ENCODE measurements around the gene PIGA. TPM values are rescaled to one million over a fixed set of nuclear protein-coding genes. Genes with fewer than 3 reads are reported as not detected.
"Not testable (repeated sequence)": the region's sequence is repeated elsewhere in the genome, so short reads cannot be mapped to it uniquely, and the experiment has no call there.

Gene PIGA
- total RNA-seq, 1 donor from 2014 or later: 13.4 TPM

GRCh38 chrX:15320297-15320696 is 15.0 kb downstream of the PIGA start:
- no peak for DNase-seq (ENCODE audit: low read depth)

- DNase-seq (ENCODE audit: low read depth): no peak
Observed at GRCh38 chrX:15319075-15319474, 16.2 kb downstream of the PIGA start.

DNA sequence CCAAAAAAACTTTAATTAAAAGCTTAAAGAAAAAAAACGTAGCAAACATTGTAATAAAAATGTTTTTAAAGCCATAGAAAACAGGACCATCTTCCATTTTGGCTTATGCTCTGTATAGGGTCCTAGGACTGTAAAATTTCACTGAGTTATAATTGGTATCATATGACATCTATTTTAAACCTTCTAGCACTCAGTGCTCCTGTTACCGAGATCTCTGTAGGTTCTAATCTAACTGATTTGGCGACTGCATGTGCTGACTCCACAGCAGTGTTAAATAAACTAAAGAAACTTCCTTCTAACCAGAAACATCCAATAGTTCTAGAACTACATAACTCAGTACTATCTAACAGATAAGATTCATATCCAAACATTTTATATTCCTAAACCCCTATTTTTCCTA is 19.8 kb downstream of the PIGA start, which contains the start of gene ASB11:
ASB11 (minus strand) TSS at position 132 of the 400 bp plus-strand sequence; CDS start at position 97, 35 bp downstream.
- no peak for DNase-seq (ENCODE audit: low read depth)

GRCh38 chrX:15314472-15314871 is 20.9 kb downstream of the PIGA start:
- no peak for DNase-seq (ENCODE audit: low read depth)

DNA sequence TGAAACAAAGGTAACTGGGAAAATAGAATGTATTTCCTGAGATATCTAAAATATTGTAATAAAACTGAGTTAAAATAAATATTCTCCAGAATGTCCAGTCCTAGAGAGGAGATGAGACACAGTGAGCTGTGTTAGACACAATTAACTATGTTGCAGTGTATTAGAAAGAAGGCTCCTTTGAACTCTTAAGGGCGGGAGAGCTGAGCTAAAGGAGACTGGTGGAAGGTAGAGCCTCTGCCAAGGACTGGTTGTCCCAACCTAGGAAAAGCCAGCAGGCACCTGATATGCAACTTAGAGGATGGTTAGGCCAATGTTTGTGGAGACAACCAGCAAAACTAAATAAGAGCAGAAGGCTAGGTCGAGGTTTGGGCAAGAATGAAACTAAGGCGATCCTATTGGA is 24.2 kb downstream of the PIGA start:
- DNase-seq (ENCODE audit: low read depth): no peak

DNA sequence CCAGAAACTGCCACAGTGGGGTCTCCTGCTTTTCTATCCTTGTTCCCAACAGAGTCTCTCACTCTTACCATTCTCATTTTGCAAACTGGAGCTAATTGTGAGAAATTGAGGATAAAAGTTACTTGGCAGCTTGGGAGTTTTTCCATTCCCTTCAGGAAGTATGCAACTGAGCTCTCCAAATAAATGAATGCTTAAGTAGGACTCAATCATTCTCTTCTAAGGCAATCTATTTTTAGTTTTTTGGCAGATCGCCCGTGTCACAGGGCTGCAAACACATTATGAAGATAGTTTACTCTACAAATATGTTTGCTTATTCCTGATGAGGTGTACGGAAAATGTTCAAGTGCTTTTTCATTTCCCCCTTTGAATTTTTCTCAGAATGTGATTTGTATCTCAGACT is 25.2 kb downstream of the PIGA start:
- peak; percentile 53 for DNase-seq (ENCODE audit: low read depth)

DNA sequence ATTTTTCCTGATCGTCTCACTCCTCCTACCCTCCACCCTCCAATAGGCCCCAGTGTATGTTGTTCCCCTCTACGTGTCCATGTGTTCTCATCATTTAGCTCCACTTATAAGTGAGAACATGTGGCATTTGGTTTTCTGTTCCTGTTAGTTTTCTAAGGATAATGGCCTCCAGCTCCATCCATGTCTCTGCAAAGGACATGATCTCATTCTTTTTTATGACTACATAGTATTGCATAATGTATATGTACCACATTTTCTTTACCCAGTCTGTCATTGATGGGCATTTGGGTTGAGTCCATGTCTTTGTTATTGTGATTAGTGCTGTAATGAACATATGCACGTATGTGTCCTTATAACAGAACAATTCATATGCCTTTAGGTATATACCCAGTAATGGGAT is 29.4 kb downstream of the PIGA start:
- DNase-seq (ENCODE audit: low read depth): not testable (repeated sequence)

DNA sequence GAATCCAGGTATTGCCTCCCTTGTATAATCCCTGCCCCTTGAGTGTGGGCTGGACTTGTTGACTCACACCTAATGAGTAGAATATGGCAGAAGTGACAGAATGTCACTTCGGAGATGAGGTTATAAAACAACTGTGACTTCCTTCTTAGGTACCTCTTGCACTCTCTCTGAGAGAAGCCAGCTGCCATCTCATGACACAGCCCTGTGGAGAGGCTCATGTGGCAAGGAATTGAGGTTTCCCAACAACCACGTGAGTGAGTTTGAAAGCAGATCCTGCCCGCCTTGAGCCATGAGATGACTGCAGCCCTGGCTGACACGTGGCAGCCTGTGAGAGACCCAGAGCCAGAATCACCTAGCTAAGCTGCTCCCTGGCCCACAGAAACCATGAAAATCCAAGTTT is 33.4 kb downstream of the PIGA start:
- peak; percentile 64 for DNase-seq (ENCODE audit: low read depth)

DNA sequence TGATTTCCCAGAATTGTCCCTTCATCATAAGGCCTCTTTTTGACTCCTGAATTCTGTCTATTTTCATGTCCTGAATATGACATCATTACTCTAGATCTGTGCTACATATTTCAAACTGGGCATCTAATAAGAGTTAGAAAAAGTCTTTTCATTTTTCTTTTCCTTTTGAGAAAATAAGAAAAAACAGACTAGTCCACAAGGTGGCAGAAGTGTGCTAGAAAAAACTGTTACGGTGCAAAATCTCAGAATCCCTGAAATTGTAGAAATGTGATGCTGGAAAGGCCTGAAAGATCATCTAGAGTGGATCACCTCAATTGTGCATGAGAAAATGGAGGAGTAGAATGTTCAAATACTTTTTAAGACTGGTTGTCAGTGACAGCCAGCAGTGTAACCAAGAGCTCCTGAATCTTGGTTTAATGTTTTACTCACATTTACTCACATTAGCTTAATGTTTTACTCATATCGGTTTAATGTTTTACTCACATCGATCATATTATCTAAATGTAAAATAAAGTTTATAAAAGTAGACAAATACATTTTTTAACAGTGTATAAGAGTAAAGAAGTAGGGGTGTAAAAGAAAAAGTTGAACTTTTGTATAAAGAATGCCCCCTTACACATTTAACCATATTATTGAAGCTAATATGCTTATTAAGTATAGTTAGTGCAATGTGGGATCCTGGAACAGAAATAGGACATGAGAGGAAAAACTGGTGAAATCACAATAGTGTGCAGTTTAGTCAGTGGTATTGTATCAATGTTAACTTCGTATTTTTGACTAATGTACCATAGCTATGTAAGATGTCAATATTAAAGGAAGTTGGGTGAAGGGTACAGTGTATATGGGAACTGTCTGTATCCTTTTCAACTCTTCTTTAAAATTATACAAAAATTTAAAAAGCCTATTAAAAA is 35.1 kb downstream of the PIGA start:
- DNase-seq (ENCODE audit: low read depth): peak; percentile 72

- DNase-seq (ENCODE audit: low read depth): no peak
Observed at GRCh38 chrX:15298780-15299179, 36.5 kb downstream of the PIGA start.

DNA sequence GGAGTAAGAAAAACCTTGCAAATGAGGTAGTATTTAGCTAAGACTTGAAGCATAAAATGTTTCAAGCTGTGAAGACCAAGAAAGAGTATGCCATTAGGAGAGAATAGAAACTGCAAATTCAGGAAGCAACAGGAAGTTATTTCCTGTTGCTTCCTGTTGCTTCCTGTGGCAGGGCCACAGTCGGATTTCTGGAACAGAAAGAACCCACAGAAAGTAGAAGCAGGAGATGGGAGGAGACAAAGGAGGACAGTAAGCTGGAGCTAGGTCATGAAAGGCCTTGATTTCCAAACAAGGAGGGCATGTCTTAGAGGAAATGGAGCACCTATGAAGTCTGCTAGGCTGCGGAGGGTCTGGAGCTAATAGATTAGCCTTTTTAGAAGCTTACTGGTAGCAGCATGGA is 37.1 kb downstream of the PIGA start:
- no peak for DNase-seq (ENCODE audit: low read depth)

DNA sequence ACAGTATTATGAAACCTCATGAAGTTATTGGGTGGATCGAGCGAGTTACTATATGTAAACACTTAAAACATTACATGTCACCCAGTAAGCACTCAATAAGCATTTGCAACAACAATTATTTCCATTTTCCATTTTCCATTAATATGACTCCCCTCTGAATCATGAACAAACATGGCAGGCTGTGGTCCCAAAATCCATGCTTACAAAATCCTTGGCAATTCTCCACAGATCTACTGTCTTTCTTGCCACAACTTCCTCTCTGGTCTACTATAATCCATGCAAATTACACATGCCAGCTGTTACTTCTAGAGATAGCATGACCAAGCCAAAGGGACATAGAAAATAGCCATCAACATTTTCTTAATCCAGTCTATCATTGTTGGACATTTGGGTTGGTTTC is 41.9 kb downstream of the PIGA start:
- no peak for DNase-seq (ENCODE audit: low read depth)

- DNase-seq (ENCODE audit: low read depth): no peak
Observed at GRCh38 chrX:15292861-15293260, 42.5 kb downstream of the PIGA start.

- peak; percentile 55 for DNase-seq (ENCODE audit: low read depth)
Observed at GRCh38 chrX:15277604-15278003, 57.7 kb downstream of the PIGA start.

DNA sequence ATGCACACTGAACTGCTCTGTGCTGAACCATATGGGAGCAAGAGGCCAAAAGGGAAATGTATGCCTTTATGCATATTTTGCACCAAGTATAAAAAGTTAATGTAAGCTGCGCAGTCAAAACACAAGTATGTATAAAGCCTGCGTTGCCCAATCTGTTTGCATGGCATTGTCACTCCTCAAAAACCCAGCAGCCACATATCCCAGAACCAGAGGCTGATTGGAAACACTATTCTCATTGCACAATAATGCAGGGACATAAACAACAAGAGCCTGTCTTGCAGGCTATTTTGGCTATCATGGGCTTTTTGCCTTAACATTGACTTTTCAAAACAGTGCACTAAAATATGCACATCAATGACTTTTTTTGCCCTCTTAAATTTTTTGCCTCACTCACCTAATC is 60.4 kb downstream of the PIGA start:
- DNase-seq (ENCODE audit: low read depth): no peak

GRCh38 chrX:15273275-15273674 is 62.0 kb downstream of the PIGA start:
- DNase-seq (ENCODE audit: low read depth): not testable (repeated sequence)

DNA sequence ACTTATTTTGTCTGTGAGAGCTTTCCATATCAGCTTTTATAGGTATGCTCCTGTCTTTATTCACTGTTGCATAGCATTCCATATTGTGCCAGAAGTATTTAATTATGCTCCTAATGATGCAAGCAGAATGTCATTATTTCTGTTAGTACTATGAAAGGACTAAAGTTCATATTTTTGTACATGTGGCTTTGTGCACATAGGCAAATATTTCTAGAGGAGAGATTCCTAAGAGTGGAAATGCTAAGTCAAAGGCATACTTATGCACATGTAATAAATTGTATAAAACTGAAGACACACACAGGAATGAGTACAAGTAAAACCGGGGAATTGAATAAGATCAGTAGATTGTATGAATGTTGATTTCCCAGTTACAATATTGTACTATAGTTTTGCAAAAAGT is 63.6 kb downstream of the PIGA start:
- no peak for DNase-seq (ENCODE audit: low read depth)

DNA sequence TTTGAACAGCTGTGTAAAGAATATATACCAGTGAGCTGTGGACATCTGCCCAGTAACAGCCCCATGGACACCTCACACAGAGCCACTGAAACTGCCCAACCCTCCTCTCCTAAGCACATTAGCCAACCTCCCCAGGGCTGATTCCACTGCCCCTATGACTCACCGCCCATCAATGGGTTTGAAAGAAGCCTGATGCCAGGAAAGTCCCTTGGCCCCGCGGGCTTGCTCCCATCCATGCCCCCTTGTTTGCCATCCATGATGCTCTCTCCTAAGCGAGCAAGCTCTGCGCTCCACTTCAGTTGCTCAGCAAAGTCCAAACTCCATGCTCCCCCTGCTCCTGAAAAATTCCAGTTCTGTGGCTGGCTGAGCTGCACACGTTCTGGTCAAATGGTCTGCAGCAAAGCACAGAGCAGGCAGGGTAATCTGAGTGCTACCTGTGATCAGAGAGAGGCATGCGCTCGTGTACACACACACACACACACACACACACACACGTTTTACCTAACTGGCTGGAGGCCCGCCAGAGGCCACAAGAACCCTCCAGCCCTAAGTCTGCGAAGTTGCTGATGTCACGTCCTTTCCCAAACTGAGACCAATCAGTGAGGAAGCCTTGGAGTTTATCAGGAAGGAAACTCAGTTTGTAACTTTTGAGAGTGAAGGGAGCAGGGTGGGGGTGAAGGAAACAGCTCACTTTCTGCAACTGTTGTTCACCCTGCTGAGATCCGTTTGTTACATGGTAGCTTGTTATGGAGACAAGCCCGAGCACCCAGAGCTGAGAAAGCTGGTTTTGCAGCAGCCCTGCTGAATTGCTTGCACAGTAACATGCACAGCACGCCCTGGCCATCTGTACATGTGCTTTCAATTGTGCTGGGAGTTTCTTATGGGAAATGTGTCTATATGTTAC is 65.5 kb downstream of the PIGA start, which contains the start of gene ASB9:
ASB9 (minus strand) TSS at position 466 of the 904 bp plus-strand sequence; CDS start at position 257, 209 bp downstream.
- peak; percentile 94 for DNase-seq (ENCODE audit: low read depth)

Measured in renal cortical epithelial cell (primary cell).